Measurements from ENCODE around the gene SCYGR3. TPM values are rescaled to one million over a fixed set of nuclear protein-coding genes. Genes with fewer than 3 reads are reported as not detected.

The SCYGR3 gene, protein sequence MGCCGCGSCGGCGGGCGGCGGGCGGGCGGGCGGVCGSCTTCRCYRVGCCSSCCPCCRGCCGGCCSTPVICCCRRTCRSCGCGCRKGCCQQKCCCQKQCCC
- polyA plus RNA-seq (ENCODE audit: insufficient read length in 10 of 10), result not detected
- long read RNA-seq, donor 1, result 0 reads
- long read RNA-seq, donor 2, result 0 reads
- long read RNA-seq, donor 3, result 0 reads
- long read RNA-seq, donor 4, result 0 reads
- long read RNA-seq, donor 5, result 0 reads
- long read RNA-seq, donor 6, result 0 reads
- long read RNA-seq, donor 7, result 0 reads
- long read RNA-seq, donor 8, result 0 reads
- long read RNA-seq, donor 9, result 0 reads

DNA sequence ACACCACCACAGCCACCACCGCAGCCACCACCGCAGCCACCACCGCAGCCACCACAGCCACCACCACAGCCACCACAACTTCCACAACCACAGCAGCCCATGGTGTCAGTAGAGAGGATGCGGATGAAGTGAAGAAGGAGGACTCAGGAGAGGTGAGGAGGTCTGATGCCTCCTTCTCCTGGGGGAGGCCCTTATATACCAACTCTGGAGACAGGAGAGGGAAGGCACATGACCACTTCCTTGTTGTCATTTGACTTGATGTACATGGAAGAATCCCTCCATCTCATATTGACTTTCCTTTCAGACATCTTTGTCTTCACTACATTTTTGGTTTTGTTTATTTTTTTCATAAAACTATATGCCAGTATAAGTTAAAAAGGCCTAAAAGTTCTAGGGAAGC, at the start of gene SCYGR3:
Gene SCYGR3 (minus strand): TSS at position 101 of the 400 bp plus-strand sequence. CDS start 0 bp downstream, at position 101.
- no peak for DNase-seq

DNA sequence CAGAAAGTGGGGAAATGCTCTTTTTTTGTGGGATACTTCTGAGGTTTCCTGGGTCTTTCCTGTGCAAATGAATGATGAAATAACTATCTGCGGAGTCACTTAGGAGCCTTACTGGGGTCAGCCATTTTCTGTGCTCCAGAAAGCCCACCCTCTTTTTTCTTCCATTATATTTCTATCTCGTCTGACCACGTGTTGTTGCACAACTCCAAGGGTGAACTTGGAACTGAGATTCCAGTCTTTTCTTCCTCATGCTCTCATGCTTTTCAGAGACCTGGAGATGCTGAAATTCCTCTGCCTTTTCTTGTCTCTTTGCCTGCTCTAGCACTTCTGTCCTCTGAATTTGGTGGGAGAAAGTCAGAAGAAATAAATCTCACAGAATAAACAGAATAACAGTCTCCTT, 47.2 kb upstream of the SCYGR3 start:
- DNase-seq, result no peak

DNA sequence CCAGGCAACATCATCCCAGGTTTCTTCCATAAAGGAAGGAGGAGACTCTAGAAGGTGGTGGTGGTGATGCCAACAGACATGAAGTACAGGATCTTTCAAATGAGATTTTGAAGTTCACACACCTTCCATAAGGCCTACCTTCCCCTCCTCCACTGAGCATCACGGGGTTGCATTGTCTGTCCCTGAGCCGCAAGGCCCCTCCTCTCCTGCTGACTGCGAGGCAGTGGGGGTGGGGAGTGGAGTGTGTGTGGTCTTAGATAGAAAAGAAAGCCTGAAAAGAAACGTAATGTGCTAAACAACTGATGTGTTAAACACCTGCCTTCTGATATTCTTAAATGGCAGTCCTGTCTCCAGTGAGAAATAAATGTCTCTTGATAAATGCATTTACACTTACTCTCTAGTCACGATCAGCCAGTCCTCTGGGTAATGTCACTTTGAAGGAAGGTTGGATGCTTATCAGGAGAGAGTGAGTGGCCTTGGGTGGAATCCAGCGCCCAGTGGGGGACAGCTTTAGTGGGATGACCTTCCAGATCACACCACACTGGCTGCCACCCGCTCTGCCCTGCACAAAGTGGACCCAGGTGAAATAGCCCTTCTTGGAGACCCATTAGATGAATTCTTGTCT, 46.5 kb upstream of the SCYGR3 start:
- no peak for DNase-seq

DNA sequence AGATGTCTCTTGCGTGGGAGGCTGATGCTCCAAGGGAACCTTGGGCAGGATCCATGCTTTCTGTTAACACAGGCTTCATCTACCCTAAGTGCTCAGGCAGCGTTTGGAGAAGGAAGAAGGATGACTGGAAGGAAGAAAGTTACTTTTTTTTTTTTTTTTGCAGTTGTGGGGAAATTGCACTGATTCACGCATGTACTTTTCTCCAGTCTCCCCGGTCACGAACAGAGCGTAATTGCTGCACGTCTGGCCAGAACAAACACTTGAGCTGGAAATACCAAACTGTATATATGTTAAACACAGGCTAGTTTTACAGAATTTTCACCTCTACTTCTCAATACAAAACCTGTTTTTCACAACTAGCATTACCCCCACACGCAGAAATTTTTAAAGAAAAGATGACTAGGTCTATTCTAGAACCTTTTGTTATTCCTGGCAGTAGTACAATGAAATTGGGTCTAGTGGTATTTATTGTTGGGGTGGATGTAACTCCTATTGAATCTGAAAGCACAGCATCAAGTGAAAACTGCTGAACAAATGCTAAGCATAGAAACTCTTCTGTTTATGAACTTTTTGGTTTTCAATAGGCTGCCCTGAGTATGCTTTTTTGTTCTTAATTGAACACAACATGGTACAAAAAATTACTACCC, 42.7 kb upstream of the SCYGR3 start:
- no peak for DNase-seq

DNA sequence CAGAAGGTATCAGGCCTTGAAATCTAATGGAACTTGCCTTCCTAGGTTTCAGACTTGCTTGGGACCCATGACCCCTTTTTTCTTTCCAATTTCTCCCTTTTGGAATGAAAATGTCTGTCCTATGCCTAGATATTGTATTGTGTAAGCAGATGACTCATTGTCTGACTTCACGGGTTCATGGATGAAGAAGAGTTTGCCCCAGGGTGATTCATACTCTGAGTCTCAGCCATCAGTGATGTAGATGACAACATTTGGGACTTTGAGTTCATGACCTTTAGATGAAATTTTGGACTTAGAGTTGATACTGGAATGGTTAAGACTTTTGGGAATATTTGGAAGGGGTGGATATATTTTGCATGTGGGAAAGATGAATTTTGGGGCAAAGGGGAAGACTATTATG, 40.8 kb upstream of the SCYGR3 start:
- peak in 2 of 3 donors; percentile 7 to 56 for DNase-seq

DNA sequence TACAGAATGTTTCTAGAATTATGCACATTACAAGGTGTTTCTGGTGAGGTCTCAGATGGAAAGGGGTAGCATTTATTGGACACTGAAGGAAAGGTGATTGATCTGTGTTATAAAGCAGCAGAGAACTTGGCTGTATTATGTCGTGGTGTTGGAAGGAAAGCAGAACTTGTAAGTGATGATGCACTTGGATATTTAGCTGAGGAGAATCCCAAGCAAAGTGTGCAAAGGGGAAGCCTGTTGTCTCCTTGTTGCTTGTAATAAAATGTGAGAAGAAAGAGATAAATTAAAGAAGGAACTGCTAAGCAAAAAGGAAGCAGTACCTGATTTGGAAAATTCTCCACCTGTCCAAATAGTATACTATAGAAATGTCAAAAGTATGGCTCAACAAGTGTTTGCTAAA, 39.8 kb upstream of the SCYGR3 start:
- no peak for DNase-seq

DNA sequence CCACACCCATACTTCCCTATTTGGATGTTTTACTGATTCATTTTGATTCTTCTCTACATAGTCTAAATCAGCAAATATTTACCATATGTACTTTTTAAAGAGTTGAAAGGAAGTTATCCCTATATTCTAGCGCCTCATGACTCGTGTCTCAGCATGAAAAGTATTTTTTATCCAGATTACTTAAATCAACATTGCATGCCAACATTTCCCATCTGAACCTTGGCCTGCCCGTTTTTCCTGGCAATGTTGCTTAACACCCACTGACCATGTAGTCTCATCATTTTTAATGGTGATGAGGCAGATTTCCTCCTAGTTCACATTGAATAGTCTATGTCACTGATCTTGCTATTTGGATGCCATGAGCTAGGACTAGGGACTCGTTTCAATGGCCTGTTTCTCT, 38.8 kb upstream of the SCYGR3 start:
- no peak for DNase-seq

DNA sequence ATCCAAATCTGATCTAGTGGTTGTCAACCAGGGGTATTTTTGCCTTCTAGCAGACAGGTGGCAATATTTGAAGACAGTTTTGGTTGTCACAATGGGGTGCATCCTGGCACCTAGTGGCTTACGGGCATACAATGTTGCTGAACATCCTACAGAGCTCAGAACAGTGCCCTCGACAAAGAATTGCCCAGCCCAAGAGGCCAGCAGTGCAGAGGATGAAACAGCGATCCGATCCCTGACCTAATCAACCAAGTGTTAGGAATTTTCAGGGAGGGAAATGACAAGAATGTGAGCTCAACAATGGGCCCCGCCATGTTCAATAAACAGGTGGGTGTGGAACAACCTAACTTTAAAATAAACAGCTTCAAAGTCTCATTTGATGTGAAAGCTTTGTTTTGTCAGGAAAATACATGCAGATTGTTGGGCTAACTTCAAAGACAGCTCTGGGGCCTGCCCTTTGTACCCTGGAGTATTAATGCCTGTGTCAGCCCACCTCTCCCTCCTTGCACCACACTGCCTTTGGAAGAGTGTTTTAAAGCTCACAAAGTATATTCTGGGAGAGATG, 29.4 kb upstream of the SCYGR3 start:
- DNase-seq, result no peak

DNA sequence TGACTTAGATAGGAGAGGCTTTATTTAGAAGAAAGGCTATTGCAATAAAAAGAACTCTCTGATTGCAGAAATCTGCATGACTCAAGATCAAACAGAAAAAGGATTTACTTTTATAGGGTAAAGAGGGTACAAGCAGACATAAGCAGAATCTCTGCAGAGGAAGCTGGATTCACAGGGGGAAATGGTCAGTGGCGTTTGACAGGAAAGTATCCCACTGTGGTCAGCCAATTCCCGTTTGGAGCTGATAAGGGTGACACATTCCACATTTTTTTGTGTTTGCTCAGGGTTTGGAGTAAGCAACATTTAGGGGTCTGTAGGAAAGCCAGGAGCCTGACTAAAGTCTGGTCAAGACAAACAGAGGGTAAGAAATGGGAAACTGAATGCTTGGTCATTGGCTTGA, 28.0 kb upstream of the SCYGR3 start:
- no peak for DNase-seq

DNA sequence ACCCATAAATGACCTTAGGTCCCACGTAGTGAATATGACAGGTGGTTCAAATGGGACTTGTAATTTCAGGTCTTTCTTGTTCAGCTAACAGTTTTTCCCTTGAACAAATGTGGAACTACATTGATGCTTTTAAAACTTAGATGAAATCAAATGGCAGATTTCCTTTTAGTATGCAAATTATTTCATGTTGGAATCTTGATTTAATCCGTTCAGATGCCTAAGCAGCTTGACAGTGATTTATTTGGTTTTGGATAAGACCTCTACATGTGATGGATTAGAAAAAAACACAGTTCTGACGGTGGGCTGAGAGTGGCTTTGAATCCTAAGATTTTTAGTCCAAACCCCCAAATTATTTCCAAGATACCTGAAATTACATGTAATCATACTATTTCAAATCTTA, 19.6 kb upstream of the SCYGR3 start:
- no peak for DNase-seq

DNA sequence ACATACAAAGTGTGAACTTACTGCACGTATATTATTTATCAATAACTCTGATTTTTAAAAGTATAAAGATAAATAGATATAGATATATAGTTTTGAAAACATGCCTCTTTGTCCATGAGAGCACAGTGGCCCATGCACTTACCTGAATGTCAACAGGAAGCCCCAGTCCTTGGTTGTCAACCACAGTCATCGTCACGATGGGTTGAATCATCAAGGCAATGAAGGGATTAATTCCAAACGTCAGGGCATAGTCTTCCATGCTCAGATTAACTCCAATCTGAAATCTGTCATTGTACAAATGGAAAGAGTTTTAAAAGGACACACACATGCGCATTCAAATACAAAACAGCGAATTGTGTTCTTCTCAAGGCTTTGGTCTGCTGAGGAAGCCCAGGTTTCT, 18.2 kb upstream of the SCYGR3 start:
- no peak for DNase-seq

DNA sequence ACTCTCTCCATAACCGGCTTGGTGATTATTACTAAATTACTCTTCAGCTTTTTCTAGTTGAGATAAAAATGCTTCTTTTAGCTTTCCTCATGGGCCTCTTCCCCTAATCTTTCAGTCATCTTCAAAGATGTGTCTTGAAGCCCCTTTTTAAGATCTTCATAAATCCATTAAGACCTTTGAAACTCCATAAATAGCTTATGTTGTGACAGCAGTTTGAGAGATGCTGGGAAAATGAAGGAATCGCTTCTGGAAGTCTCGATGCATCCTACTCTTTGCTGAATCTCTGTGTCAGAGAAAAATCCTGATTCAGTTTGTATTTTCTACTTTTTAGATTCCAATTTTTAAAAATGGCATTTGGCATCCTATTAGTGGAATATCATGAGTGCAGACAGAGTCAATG, 15.7 kb upstream of the SCYGR3 start:
- no peak for DNase-seq

DNA sequence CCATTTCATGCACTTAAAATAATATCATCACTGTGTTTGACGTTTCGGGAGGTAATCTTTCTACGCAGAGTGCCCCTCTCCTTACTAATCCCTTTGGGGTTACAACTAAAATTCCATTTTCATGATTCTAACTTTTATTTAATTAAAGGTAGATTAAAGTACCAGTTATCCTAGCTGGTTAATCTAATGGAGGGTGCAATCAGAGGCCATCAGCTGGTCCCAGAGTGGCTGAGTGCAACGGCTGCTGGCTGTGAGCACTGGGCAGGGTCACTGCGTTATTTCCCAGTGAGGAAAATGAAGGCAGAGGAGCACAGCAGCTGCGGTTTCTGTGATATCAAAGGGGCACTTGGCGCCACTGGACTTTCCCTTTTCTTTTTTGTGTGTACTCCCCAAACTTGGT, 14.8 kb upstream of the SCYGR3 start:
- DNase-seq, result no peak

DNA sequence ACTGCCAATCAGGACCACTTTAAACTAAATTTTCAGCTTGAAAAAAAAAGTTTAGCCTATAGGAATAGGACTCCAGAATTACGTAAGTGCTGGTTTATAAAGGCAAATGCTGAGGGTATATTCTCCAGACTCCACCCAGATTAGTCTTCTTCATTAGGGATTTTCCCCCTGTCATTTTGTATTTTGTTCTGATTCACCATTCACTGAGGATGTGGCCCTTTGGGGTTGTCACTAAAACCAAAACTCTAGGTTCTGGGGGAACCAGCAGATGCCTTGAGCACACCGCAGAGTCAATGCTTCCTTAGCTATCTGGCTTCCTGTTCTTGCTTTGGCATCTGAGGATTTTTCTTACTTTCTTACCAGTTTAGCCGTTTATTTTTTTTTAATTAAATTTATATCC, 13.1 kb upstream of the SCYGR3 start:
- no peak for DNase-seq

DNA sequence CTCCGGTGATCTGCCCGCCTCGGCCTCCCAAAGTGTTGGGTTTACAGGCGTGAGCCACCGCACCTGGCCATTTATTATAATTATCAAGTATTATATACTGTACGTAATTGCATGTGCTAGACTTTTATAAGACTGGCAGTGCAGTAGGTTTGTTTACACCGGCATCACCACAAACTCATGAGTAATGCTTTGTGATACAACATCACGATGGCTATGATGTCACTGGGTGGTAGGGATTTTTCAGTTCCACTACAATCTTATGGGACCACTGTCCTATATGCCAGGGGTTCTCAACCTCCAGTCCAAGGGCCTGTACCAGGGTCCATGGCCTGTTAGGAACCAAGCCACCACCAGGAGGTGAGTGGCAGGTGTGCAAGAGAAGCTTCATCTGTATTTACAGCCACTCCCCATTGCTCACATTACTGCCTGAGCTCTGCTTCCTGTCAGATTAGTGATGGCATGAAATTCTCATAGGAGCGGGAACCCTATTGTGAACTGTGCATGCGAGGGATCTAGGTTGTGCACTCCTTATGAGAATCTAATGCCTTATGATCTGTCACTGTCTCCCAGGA, 12.0 kb upstream of the SCYGR3 start:
- DNase-seq, result no peak

DNA sequence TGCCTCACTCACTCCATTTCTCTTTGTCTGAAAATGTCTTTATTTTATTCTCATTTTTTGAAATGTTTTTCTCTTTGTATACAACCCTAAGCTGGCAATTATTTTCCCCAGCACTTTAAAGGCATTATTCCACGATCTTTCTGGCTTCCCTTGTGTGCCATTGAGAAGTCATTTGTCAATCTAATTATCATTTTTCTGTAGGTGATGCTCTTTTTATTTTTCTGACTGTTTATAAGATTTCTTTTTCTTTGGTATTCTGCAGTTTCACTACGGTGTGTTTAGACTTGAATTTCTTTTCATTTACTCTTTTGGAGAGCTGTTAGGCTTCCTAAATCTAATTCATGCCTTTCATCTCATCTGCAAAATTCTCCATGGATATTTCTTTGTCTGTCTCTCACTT, 10.8 kb upstream of the SCYGR3 start:
- no peak for DNase-seq

DNA sequence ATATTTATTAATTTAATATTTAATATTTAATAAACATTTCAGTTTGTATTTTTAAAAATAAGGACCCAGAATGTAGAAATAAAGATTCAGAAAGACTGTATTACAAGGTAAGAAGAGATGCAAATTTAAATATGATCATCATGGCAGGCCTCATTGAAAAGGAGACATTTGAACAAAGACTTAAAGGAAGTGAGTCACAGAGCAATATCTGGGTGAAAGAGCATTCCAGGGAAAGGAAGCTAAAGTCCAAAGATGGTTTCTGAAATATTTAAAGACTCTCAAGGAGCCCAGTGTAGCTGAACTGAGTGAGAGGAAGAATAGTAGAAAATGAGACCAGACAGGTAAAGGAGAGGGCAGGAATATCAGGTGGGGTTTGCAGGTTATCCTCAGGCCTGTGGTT, 8.6 kb upstream of the SCYGR3 start:
- peak in 1 of 3 donors; percentile 23 for DNase-seq

DNA sequence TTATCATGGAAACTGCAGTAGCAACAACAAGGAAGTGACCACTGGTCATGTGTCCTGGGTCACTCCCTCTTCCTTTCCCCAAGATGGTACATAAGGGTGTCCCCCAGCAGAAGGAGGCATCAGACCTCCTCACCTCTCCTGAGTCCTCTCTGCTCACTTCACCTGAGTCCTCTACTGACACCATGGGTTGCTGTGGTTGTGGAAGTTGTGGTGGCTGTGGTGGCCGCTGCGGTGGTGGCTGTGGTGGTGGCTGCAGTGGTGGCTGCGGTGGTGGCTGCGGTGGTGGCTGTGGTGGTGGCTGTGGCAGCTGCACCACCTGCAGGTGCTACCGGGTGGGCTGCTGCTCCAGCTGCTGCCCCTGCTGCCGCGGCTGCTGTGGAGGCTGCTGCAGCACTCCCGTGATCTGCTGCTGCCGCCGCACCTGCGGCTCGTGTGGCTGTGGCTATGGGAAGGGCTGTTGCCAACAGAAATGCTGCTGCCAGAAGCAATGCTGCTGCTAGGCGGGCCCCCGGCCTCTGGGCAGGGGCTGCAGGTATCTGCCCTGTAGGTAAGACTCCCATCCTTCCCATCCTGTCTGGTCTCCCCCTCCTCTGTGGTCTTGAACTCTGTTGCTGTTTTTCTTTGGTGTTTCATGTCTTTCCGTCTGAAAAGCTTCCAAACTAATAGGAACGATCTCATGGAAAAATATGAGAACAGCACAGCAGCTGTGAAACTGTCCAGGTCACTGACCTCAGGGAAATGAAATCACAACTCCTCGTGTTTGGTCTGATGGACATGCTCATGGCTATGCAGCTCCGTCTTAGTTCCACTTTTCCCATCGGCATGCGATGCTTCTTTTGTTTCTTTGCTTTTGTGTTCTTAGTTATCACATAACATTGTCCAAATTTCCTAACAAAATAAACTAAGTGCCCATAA, 2.9 kb upstream of the SCYGR3 start, which contains the start of gene SCYGR4:
Gene SCYGR4 (plus strand): TSS at position 183 of the 915 bp plus-strand sequence. CDS start 0 bp downstream, at position 183.
- peak in 2 of 3 donors; percentile 10 to 30 for DNase-seq

DNA sequence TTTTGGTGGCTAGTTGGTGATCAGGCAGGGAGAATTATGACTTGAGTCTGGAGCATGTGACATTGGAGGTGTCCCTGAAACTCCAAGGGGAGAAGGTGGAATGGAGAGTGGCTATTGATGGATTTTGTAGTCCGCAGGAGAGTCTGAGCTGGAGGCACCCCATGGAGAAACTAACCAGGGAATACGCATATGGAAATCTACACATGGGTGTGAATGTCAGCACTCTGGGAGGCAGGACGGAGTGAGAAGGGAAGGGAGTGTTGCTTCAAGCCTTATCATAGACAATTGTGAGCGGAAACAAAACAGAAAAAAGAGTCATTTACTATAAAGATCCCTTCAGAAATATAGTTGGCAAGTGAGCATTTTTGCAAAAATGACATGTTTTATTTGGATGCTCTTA, 2.0 kb upstream of the SCYGR3 start:
- no peak for DNase-seq

DNA sequence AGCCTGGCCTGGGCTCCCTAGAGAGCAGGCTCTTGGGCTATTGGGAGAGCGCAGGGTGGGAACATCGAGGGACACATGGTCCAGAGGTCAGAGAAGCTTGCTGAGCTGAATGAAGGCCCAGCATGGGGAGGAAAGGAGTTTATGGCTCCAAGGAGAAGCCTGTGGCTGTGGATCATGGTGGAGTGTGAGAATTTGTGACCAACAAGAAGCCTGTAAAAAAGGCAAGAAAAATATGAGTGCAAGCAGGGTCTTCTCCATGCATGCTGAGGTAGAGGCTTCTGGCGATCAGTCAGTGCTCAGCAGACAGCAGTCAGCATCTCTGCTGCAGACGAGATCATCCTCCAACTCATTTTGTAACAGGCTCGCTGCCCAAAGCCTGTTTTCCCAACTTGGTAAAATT, 1.3 kb upstream of the SCYGR3 start:
- no peak for DNase-seq

DNA sequence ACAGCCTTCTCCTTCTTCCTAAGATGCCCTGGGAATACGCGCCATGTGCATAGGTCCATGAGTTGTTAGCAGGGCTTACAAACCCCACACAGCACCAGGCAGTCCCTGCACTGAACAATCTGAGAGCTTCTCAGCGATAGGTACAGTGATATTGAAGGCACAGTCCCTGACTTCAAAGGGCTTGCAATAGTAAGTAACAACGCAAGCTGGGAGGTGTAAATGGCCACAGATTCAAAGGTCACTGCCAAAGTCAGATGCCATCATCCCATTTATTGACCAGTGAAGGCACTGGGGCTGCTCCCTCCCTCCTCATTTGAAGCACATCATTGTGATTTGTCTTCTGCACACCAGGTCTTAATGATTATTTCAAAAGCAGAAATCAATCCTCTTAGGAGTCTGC, 541 bp upstream of the SCYGR3 start:
- no peak for DNase-seq

Data from muscle of back (tissue), 13 donors.